Keratinocyte (primary cell): ENCODE measurements around the gene RAB6D. TPM values are rescaled to one million over a fixed set of nuclear protein-coding genes. Genes with fewer than 3 reads are reported as not detected.
"Not testable (repeated sequence)": the region's sequence is repeated elsewhere in the genome, so short reads cannot be mapped to it uniquely, and the experiment has no call there.

Experiments used
- DNase-seq: peaks from one replicate; pipeline ENCODE4 v3.0.0-alpha.2; 2011; ENCODE audit warnings: low read depth, missing footprints, low spot score
- FAIRE-seq: peaks from 2 replicates; lab custom pipeline; 2011; peaks lifted over from hg19 to GRCh38; lab: Jason Lieb, UNC
- H2AFZ ChIP-seq: 2 replicates; pipeline ENCODE4 v1.6.0; 2012; ENCODE audit warnings: low read length, control low read depth, inconsistent platforms; ENCODE audit not compliant: control insufficient read depth
- H3K27ac ChIP-seq: 2 replicates; pipeline ENCODE4 v1.5.1; 2011; ENCODE audit warnings: low read length; ENCODE audit not compliant: control insufficient read depth, insufficient read depth
- H3K27me3 ChIP-seq: 3 replicates; pipeline ENCODE4 v1.6.0; 2011; ENCODE audit warnings: low read length; ENCODE audit not compliant: control insufficient read depth, insufficient read depth; ENCODE audit errors: extremely low read depth
- H3K36me3 ChIP-seq, 2 experiments: 2 replicates in 1 of 2; 3 replicates in 1 of 2; pipeline ENCODE4 v1.5.1; 2011; ENCODE audit warnings: low read length in 2 of 2, mild to moderate bottlenecking in 1 of 2; ENCODE audit not compliant: control insufficient read depth in 2 of 2, insufficient read depth in 2 of 2; ENCODE audit errors: extremely low read depth in 1 of 2
- H3K4me1 ChIP-seq: 3 replicates; pipeline ENCODE4 v1.5.1; 2011; ENCODE audit warnings: low read length; ENCODE audit not compliant: control insufficient read depth, insufficient read depth; ENCODE audit errors: extremely low read depth
- H3K4me2 ChIP-seq: 3 replicates; pipeline ENCODE4 v1.6.0; 2011; ENCODE audit warnings: low read depth, low read length; ENCODE audit not compliant: control insufficient read depth, insufficient read depth; ENCODE audit errors: extremely low read depth
- H3K4me3 ChIP-seq, 3 experiments: fragments of 200-600 bp in 1 of 3; sonication (generic) in 1 of 3; 2 replicates in 2 of 3; 3 replicates in 1 of 3; pipeline ENCODE4 v1.5.1; 2011 to 2016; ENCODE audit warnings: low read length in 3 of 3, mild to moderate bottlenecking in 3 of 3, control low read depth in 2 of 3, inconsistent platforms in 1 of 3, low read depth in 1 of 3, mixed read lengths in 1 of 3, mixed run types in 1 of 3, moderate library complexity in 1 of 3; ENCODE audit not compliant: control insufficient read depth in 2 of 3, insufficient read depth in 2 of 3; ENCODE audit errors: extremely low read depth in 1 of 3
- H3K79me2 ChIP-seq: 2 replicates; pipeline ENCODE4 v1.6.0; 2012; ENCODE audit warnings: low read length; ENCODE audit not compliant: control insufficient read depth, insufficient read depth
- H3K9ac ChIP-seq: 3 replicates; pipeline ENCODE4 v1.6.0; 2011; ENCODE audit warnings: low read length; ENCODE audit not compliant: control insufficient read depth, insufficient read depth; ENCODE audit errors: extremely low read depth
- H3K9me1 ChIP-seq: 3 replicates; pipeline ENCODE4 v1.6.0; 2011; ENCODE audit warnings: low read length; ENCODE audit not compliant: control insufficient read depth, insufficient read depth; ENCODE audit errors: extremely low read depth
- H3K9me3 ChIP-seq: 2 replicates; pipeline ENCODE4 v1.5.1; 2012; ENCODE audit warnings: low read depth, low read length; ENCODE audit not compliant: control insufficient read depth
- H4K20me1 ChIP-seq: 3 replicates; pipeline ENCODE4 v1.6.0; 2011; ENCODE audit warnings: low read length; ENCODE audit not compliant: control insufficient read depth, insufficient read depth; ENCODE audit errors: extremely low read depth
- CTCF ChIP-seq, 3 experiments: IDR thresholded peaks in 1 of 3; conservative IDR thresholded peaks in 1 of 3; optimal IDR thresholded peaks in 1 of 3; 2 replicates in 2 of 3; 3 replicates in 1 of 3; pipeline versions ENCODE3 to v1.5.1; 2011; ENCODE audit warnings: low read length in 3 of 3, mild to moderate bottlenecking in 3 of 3, moderate library complexity in 2 of 3, control low read depth in 1 of 3, inconsistent platforms in 1 of 3; ENCODE audit not compliant: insufficient read depth in 2 of 3; ENCODE audit errors: extremely low read depth in 1 of 3
- EZH2 ChIP-seq: IDR thresholded peaks from one replicate; pipeline ENCODE4 v1.6.1; 2012; ENCODE audit warnings: inconsistent platforms, mild to moderate bottlenecking, low read length, moderate library complexity
- dilution Hi-C: fragments of 300-500 bp; cut with MboI; formaldehyde crosslinking; loops from one replicate; pipeline ENCODE4 v1.7.0; 2020; ENCODE audit warnings: low sequenced_read_pairs; ENCODE audit not compliant: extremely low pct_ligation_motif_present
- polyA plus RNA-seq, 5 experiments: library from polyadenylated mRNA; depleted of rRNA in 3 of 5; stranded (reverse) in 3 of 5; stranded (forward) in 1 of 5; unstranded in 1 of 5; fragments of >200 nt; gene quantifications; 1 replicate in 1 of 5; 2 replicates in 3 of 5; 3 replicates in 1 of 5; pipeline versions ENCODE4 v1.2.1 to v1.2.3, GENCODE V29; 2011 to 2012; ENCODE audit warnings: missing spikeins in 2 of 5, low read depth in 1 of 5, low replicate concordance in 1 of 5

The RAB6D gene
- polyA plus RNA-seq, 1 donor (not counting 4 experiments of a cell fraction or from before 2014, with no cell fraction given) = 0.05 TPM

DNA sequence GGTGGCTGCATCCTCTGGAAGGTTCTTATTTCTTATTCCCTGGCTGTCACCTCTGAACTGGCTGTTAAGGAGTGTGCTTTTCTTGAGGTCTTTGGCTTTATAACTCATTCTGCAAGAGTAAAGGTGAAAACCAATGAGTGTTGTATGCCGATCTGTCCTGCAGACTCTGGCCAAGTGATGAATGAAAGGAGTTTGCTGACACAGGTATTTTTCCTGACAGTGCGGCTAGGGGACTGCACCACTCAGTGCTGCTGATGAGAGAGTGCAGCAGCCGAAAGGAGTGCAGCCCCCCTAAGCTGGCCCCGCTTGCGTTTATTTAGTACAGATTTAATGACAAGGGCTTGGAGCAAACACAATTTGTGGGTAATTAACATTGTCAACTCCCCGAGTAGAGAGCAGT lies 41.8 kb downstream of the RAB6D start:
- Histone ChIP-seq H4K20me1 (no peaks in the 10 kb centered on the region), H3K27ac (no peak overlapping the region), H2AFZ (no peak overlapping the region), H3K27me3 (no peaks in the 10 kb centered on the region), H3K9me3 (no peaks in the 10 kb centered on the region), H3K4me1 (no peaks in the 10 kb centered on the region), H3K4me2 (no peak overlapping the region), H3K9ac (no peak overlapping the region), H3K79me2 (no peaks in the 10 kb centered on the region), H3K4me3 (no peak overlapping the region), H3K36me3 (no peaks in the 10 kb centered on the region), H3K9me1 (no peaks in the 10 kb centered on the region)
- TF ChIP-seq EZH2 = no peak
- TF ChIP-seq CTCF (optimal IDR thresholded peaks at IDR 0.05 in 1 of 3, IDR thresholded peaks at IDR 0.05 in 1 of 3, conservative IDR thresholded peaks at IDR 0.05 in 1 of 3; ENCODE audit: extremely low read depth in 1 of 3, insufficient read depth in 2 of 3, low read length in 3 of 3) = no peak
- DNase-seq (no peak), FAIRE-seq (no peak)
- dilution Hi-C loops = no loop called here

- H3K4me3 ChIP-seq, H3K9ac ChIP-seq, H3K9me3 ChIP-seq, H3K27ac ChIP-seq, H2AFZ ChIP-seq, H3K4me2 ChIP-seq, H3K79me2 ChIP-seq, H3K27me3 ChIP-seq, H3K4me1 ChIP-seq, FAIRE-seq, H3K9me1 ChIP-seq, H4K20me1 ChIP-seq, DNase-seq, dilution Hi-C loops, H3K36me3 ChIP-seq: not testable (repeated sequence)
These were observed 42.6 kb downstream of the RAB6D start for GRCh38 chr2:131321344-131321743.

GRCh38 chr2:131311001-131311400 lies 53.0 kb downstream of the RAB6D start:
- FAIRE-seq, H4K20me1 ChIP-seq, H3K4me2 ChIP-seq, H2AFZ ChIP-seq, H3K4me3 ChIP-seq, H3K79me2 ChIP-seq, H3K9ac ChIP-seq, H3K9me3 ChIP-seq, DNase-seq, H3K4me1 ChIP-seq, H3K27ac ChIP-seq, H3K36me3 ChIP-seq, H3K9me1 ChIP-seq, dilution Hi-C loops, H3K27me3 ChIP-seq: not testable (repeated sequence)
- TF ChIP-seq CTCF (optimal IDR thresholded peaks at IDR 0.05 in 1 of 3, IDR thresholded peaks at IDR 0.05 in 1 of 3, conservative IDR thresholded peaks at IDR 0.05 in 1 of 3; ENCODE audit: extremely low read depth in 1 of 3, insufficient read depth in 2 of 3, low read length in 3 of 3) = peak in 1 of 3 experiments; percentile 17
